Measurements from ENCODE around the gene UGT1A5. TPM values are rescaled to one million over a fixed set of nuclear protein-coding genes. Genes with fewer than 3 reads are reported as not detected.

UGT1A5 gene
- total and polyA plus RNA-seq, 12 donors: not detected

- Histone ChIP-seq H3K9me3 (no peaks in the 10 kb centered on the region), H3K4me3 (no peak overlapping the region), H3K4me1 (no peaks in the 10 kb centered on the region), H3K36me3 (no peaks in the 10 kb centered on the region), H3K27ac (no peak overlapping the region), H3K27me3 (peaks cover 0 to 22% (median 0%) of the 10 kb centered on the region in 7 donors)
- no peak for TF ChIP-seq CTCF (IDR thresholded peaks at IDR 0.05)
- WGBS, 2 donors: 69 to 92% methylated on average over 3 of the region's 3 CpGs
- DNase-seq (no peak), ATAC-seq (no peak)
- intact Hi-C loops (cut with DNase I): no loop called here
Observed at GRCh38 chr2:233672886-233673285, 39.8 kb upstream of the UGT1A5 start.

DNA sequence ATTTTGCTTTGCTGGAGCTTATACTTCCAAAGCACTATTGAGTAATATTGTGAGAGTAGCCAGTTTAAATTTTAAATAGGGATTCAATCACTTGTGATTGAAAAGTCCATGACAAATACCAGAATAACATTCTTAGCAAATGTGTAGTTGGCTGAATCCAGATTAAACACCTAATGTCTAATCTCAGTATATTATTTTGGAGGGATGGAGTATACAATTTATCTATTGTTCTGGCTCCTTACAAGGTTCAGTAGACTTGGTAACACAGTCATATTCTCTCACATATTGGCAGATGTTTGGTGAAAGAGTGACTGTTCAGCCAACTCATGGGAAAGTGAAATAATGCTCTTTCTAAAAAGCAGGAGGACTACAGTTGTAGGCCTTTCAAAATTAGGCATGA lies 38.8 kb upstream of the UGT1A5 start:
- Histone ChIP-seq H3K36me3 (no peaks in the 10 kb centered on the region), H3K4me3 (no peak overlapping the region), H3K4me1 (no peaks in the 10 kb centered on the region), H3K27ac (no peak overlapping the region), H3K9me3 (no peaks in the 10 kb centered on the region), H3K27me3 (peaks cover 0 to 22% (median 0%) of the 10 kb centered on the region in 7 donors)
- intact Hi-C loops (cut with DNase I): no loop called here
- ATAC-seq (no peak), DNase-seq (no peak)
- TF ChIP-seq CTCF (IDR thresholded peaks at IDR 0.05): no peak

GRCh38 chr2:233674314-233674713 lies 38.4 kb upstream of the UGT1A5 start:
- intact Hi-C loops (cut with DNase I): no loop called here

DNA sequence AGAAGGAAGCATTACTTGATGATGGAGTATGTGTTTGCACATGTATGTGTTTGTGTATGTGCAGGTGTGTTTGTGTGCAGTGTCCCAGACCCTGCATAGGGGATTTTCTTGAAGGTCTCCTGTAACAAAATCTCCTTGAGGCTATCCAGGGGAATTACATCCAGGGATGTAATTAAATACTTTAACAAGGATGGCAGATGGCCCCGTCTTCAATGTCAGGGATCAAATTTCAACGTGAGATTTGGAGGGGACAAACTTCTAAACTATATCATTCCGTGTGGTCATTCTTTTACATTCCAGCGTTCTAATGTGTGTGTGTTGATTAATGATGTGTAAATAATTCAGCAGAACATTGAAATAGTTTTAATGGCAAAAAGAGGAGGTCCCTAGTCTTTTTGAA lies 37.7 kb upstream of the UGT1A5 start:
- H3K27me3 ChIP-seq: peaks cover 0 to 25% (median 0%) of the 10 kb centered on the region in 7 donors
- no peaks in the 10 kb centered on the region for H3K9me3 ChIP-seq
- 27 to 43% methylated on average over 4 of the region's 4 CpGs for WGBS, 2 donors
- intact Hi-C loops (cut with DNase I): no loop called here
- H3K36me3 ChIP-seq: no peaks in the 10 kb centered on the region
- ATAC-seq (no peak), DNase-seq (no peak)
- H3K4me3 ChIP-seq: no peak overlapping the region
- no peak overlapping the region for H3K27ac ChIP-seq
- no peaks in the 10 kb centered on the region for H3K4me1 ChIP-seq
- no peak for TF ChIP-seq CTCF (IDR thresholded peaks at IDR 0.05)

More at GRCh38 chr2:233674314-233674713, 38.4 kb upstream of the UGT1A5 start:
- Histone ChIP-seq H3K36me3 (no peaks in the 10 kb centered on the region), H3K9me3 (no peaks in the 10 kb centered on the region), H3K4me3 (no peak overlapping the region), H3K27ac (no peak overlapping the region), H3K27me3 (peaks cover 0 to 25% (median 0%) of the 10 kb centered on the region in 7 donors), H3K4me1 (no peaks in the 10 kb centered on the region)
- ATAC-seq (no peak), DNase-seq (no peak)
- no peak for TF ChIP-seq CTCF (IDR thresholded peaks at IDR 0.05)
- 44 to 48% methylated on average over 1 of the region's 1 CpG for WGBS, 2 donors
